Sigmoid colon (tissue), 7 donors: ENCODE measurements around the gene TPGS2. TPM values are rescaled to one million over a fixed set of nuclear protein-coding genes. Genes with fewer than 3 reads are reported as not detected.

Source experiments
- DNase-seq: peaks from one replicate; pipeline ENCODE4 v3.0.0-alpha.2; 2019
- H3K27ac ChIP-seq, 4 donors: fragments of 200-600 bp; sonication (generic); one replicate each; pipeline ENCODE4 v1.5.1; 2016 to 2019; ENCODE audit warnings: mild to moderate bottlenecking in 1 of 4
- H3K27me3 ChIP-seq, 3 donors: fragments of 200-600 bp; sonication (generic); one replicate each; pipeline ENCODE4 v1.5.1; 2019; ENCODE audit warnings: mild to moderate bottlenecking in 1 of 3
- H3K36me3 ChIP-seq, 4 donors: fragments of 200-600 bp; sonication (generic); one replicate each; pipeline ENCODE4 v1.5.1; 2016 to 2019
- H3K4me1 ChIP-seq, 4 donors: fragments of 200-600 bp; sonication (generic); one replicate each; pipeline ENCODE4 v1.5.1; 2017 to 2019
- H3K4me3 ChIP-seq, 4 donors: fragments of 200-600 bp; sonication (generic); one replicate each; pipeline ENCODE4 v1.5.1; 2017 to 2019; ENCODE audit warnings: mild to moderate bottlenecking in 2 of 4, moderate library complexity in 1 of 4
- H3K9me3 ChIP-seq, 4 donors: fragments of 200-600 bp in 3 of 4; sonication (generic) in 3 of 4; one replicate each; pipeline versions ENCODE4 v1.5.1 to v1.6.1; 2013 to 2019
- CTCF ChIP-seq, 4 experiments: fragments of 450-650 bp in 3 of 4; fragments of 200-600 bp in 1 of 4; IDR thresholded peaks; one replicate each; pipeline ENCODE4 v1.5.1; 2016 to 2019; ENCODE audit warnings: antibody characterized with exemption in 4 of 4, mild to moderate bottlenecking in 3 of 4, moderate library complexity in 2 of 4
- EP300 ChIP-seq, 4 donors: sonication (generic); formaldehyde crosslinking; IDR thresholded peaks; one replicate each; pipeline ENCODE4 v1.6.1; 2017; ENCODE audit warnings: antibody characterized with exemption in 4 of 4
- POLR2A ChIP-seq, 2 donors: fragments of 450-650 bp; IDR thresholded peaks; one replicate each; pipeline ENCODE4 v1.6.1; 2016; ENCODE audit warnings: antibody characterized with exemption in 2 of 2, mild to moderate bottlenecking in 2 of 2, moderate library complexity in 2 of 2
- POLR2AphosphoS5 ChIP-seq, 4 donors: sonication (generic); formaldehyde crosslinking; IDR thresholded peaks; one replicate each; pipeline ENCODE4 v1.6.1; 2017; ENCODE audit warnings: antibody characterized with exemption in 4 of 4
- WGBS, 2 donors: extraction: QIAGEN DNeasy Blood & Tissue Kit; methylation state at CpG; one replicate each; pipeline ENCODE4 v1.1.7; 2013; 5-methylcytosine and 5-hydroxymethylcytosine counted together
- intact Hi-C: fragments of 100-400 bp; cut with DNase I; formaldehyde crosslinking; loops from one replicate; pipeline ENCODE4 v1.15.1; 2023
- polyA plus RNA-seq, 3 donors: library from polyadenylated mRNA; stranded (reverse); fragments of 200-250 nt; gene quantifications; one replicate each; pipeline ENCODE4 v1.2.3, GENCODE V29; 2013
- total RNA-seq, 4 donors: library from RNA; depleted of rRNA; stranded (reverse); fragments of >200 nt; gene quantifications; one replicate each; pipeline ENCODE4 v1.1.0, GENCODE V29; 2016
- donor health status: healthy with polysubstance abuse.
- donor health status: Bipolar disorder and iron deficiency.
- donor health status: healthy.

The TPGS2 gene
- total and polyA plus RNA-seq, 7 donors, result 43.2 to 96.9 (median 62.6) TPM

GRCh38 chr18:36849288-36850006 is 20.6 kb upstream of the TPGS2 start:
- WGBS, 2 donors, result 68 to 70% methylated on average over 2 of the region's 2 CpGs
- intact Hi-C loops, result no loop called here
- Histone ChIP-seq H3K27me3 (no peaks in the 10 kb centered on the region), H3K36me3 (peaks cover 0 to 4% (median 0%) of the 10 kb centered on the region in 4 donors), H3K9me3 (peaks cover 0 to 3% (median 0%) of the 10 kb centered on the region in 4 donors), H3K4me1 (no peaks in the 10 kb centered on the region), H3K4me3 (no peak overlapping the region), H3K27ac (no peak overlapping the region)
- TF ChIP-seq EP300 (IDR thresholded peaks at IDR 0.05) (no peak), CTCF (IDR thresholded peaks at IDR 0.05) (no peak), POLR2AphosphoS5 (IDR thresholded peaks at IDR 0.05) (no peak), POLR2A (IDR thresholded peaks at IDR 0.05) (no peak)
- DNase-seq, result no peak

- 96 to 98% methylated on average over 2 of the region's 2 CpGs for WGBS, 2 donors
- no peak for DNase-seq
- H3K4me1 ChIP-seq, result no peaks in the 10 kb centered on the region
- peaks cover 0 to 4% (median 0%) of the 10 kb centered on the region in 4 donors for H3K36me3 ChIP-seq
- H3K4me3 ChIP-seq, result no peak overlapping the region
- no peaks in the 10 kb centered on the region for H3K27me3 ChIP-seq
- no peak for TF ChIP-seq POLR2AphosphoS5 (IDR thresholded peaks at IDR 0.05)
- no peak for TF ChIP-seq CTCF (IDR thresholded peaks at IDR 0.05)
- TF ChIP-seq POLR2A (IDR thresholded peaks at IDR 0.05), result no peak
- TF ChIP-seq EP300 (IDR thresholded peaks at IDR 0.05), result no peak
- H3K9me3 ChIP-seq, result peaks cover 0 to 3% (median 0%) of the 10 kb centered on the region in 4 donors
- intact Hi-C loops, result no loop called here
- no peak overlapping the region for H3K27ac ChIP-seq
These were observed 19.8 kb upstream of the TPGS2 start for GRCh38 chr18:36848609-36849008.

GRCh38 chr18:36843784-36844183 is 15.0 kb upstream of the TPGS2 start:
- H3K27me3 ChIP-seq, result no peaks in the 10 kb centered on the region
- no peak overlapping the region for H3K4me3 ChIP-seq
- intact Hi-C loops, result no loop called here
- no peaks in the 10 kb centered on the region for H3K36me3 ChIP-seq
- 87 to 93% methylated on average over 2 of the region's 2 CpGs for WGBS, 2 donors
- DNase-seq, result no peak
- no peak overlapping the region for H3K27ac ChIP-seq
- TF ChIP-seq EP300 (IDR thresholded peaks at IDR 0.05) (no peak), POLR2AphosphoS5 (IDR thresholded peaks at IDR 0.05) (no peak), CTCF (IDR thresholded peaks at IDR 0.05) (no peak), POLR2A (IDR thresholded peaks at IDR 0.05) (no peak)
- H3K9me3 ChIP-seq, result no peaks in the 10 kb centered on the region
- no peaks in the 10 kb centered on the region for H3K4me1 ChIP-seq

GRCh38 chr18:36843199-36843598 is 14.4 kb upstream of the TPGS2 start:
- Histone ChIP-seq H3K27me3 (no peaks in the 10 kb centered on the region), H3K9me3 (no peaks in the 10 kb centered on the region), H3K4me3 (no peak overlapping the region), H3K36me3 (no peaks in the 10 kb centered on the region), H3K27ac (no peak overlapping the region), H3K4me1 (no peaks in the 10 kb centered on the region)
- TF ChIP-seq POLR2AphosphoS5 (IDR thresholded peaks at IDR 0.05) (no peak), EP300 (IDR thresholded peaks at IDR 0.05) (no peak), CTCF (IDR thresholded peaks at IDR 0.05) (no peak), POLR2A (IDR thresholded peaks at IDR 0.05) (no peak)
- intact Hi-C loops, result no loop called here
- no peak for DNase-seq
- WGBS, 2 donors, result 95 to 97% methylated on average over 5 of the region's 5 CpGs

GRCh38 chr18:36839835-36840234 is 11.0 kb upstream of the TPGS2 start:
- 96 to 98% methylated on average over 4 of the region's 4 CpGs for whole genome bisulfite sequencing, 2 donors

More at GRCh38 chr18:36839835-36840234, 11.0 kb upstream of the TPGS2 start:
- Histone ChIP-seq H3K4me3 (no peak overlapping the region), H3K27ac (no peak overlapping the region), H3K4me1 (no peaks in the 10 kb centered on the region), H3K9me3 (no peaks in the 10 kb centered on the region), H3K36me3 (peaks cover 0 to 14% (median 0%) of the 10 kb centered on the region in 4 donors), H3K27me3 (no peaks in the 10 kb centered on the region)
- intact Hi-C loops, result no loop called here
- no peak for DNase-seq
- TF ChIP-seq CTCF (IDR thresholded peaks at IDR 0.05) (no peak), EP300 (IDR thresholded peaks at IDR 0.05) (no peak)
